HG02938 (cell line): Measurements from ENCODE around the gene FAM8A1.

ENCODE experiments used
- ATAC-seq: cut with Tn5 transposase; IDR thresholded peaks from one replicate; pipeline ENCODE4 v1.9.1; 2021; ENCODE audit warnings: mild to moderate bottlenecking, moderate library complexity; ENCODE audit not compliant: unreplicated experiment

FAM8A1 gene

DNA sequence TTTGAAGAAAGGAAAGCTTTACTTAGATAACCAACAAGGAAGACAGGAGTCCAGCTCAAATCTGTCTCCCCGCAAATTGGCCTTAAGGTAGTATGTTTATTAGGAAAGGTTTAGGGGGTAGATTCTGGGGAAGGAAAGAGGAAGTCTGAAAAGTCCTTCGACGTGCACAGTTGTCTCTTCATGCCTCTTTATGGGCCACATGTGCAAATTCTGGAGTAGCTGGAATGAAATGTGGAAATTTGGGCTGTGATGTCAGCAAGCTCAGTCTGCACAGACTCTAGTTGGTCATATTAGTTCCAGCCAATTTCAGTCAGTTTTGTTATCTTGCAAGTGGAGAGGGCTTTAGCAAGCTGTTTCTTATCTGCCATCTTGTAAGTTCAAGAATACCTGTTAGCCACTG, 56.5 kb downstream of the FAM8A1 start:
- no peak for ATAC-seq
